A673 (cell line): ENCODE results near the gene YIF1A. TPM values are rescaled to one million over a fixed set of nuclear protein-coding genes. Genes with fewer than 3 reads are reported as not detected.

Experiments
- BruUV-seq: library from RNA; stranded (reverse); fragments of 400-500 nt; replicated peaks from 2 replicates; lab custom pipeline; 2021; lab: Mats Ljungman, UMichigan
- CTCF ChIA-PET: fragments of 300-600 bp; sonication (Branson Sonifier 250); formaldehyde crosslinking; loops from one replicate; lab custom pipeline; 2022; ENCODE audit warnings: antibody characterized with exemption; lab: Charles Lee
- POLR2A ChIA-PET: fragments of 300-600 bp; sonication (Branson Sonifier 250); formaldehyde crosslinking; loops from one replicate; lab custom pipeline; 2022; ENCODE audit warnings: antibody characterized with exemption; ENCODE audit not compliant: low non-redundant PET; lab: Charles Lee
- DNase-seq: peaks from one replicate; pipeline ENCODE4 v3.0.0-alpha.2; 2015; ENCODE audit warnings: low spot score
- H3K27ac ChIP-seq: fragments of 200-600 bp; sonication (generic); 2 replicates; pipeline ENCODE4 v1.5.1; 2016; ENCODE audit warnings: mixed run types, low read depth, mild to moderate bottlenecking, mixed read lengths, antibody characterized with exemption, low read length; ENCODE audit not compliant: poor library complexity, severe bottlenecking
- H3K27me3 ChIP-seq: fragments of 200-600 bp; sonication (generic); replicated peaks from 2 replicates; pipeline ENCODE4 v1.6.1; 2017; ENCODE audit warnings: mixed run types, low read depth, mild to moderate bottlenecking, mixed read lengths, antibody characterized with exemption, low read length; ENCODE audit not compliant: insufficient read depth, poor library complexity
- H3K36me3 ChIP-seq: fragments of 200-600 bp; sonication (generic); 2 replicates; pipeline ENCODE4 v1.6.1; 2016; ENCODE audit warnings: mixed run types, mild to moderate bottlenecking, mixed read lengths, antibody characterized with exemption, low read length; ENCODE audit not compliant: insufficient read depth, poor library complexity, severe bottlenecking
- H3K4me1 ChIP-seq: fragments of 200-600 bp; sonication (generic); 2 replicates; pipeline ENCODE4 v1.6.1; 2017; ENCODE audit warnings: mixed run types, mild to moderate bottlenecking, mixed read lengths, antibody characterized with exemption, low read length; ENCODE audit not compliant: insufficient read depth, poor library complexity, severe bottlenecking
- H3K4me3 ChIP-seq: fragments of 200-600 bp; sonication (generic); 2 replicates; pipeline ENCODE4 v1.5.1; 2016; ENCODE audit warnings: low read depth, mixed run types, mild to moderate bottlenecking, mixed read lengths, low read length; ENCODE audit not compliant: poor library complexity, severe bottlenecking
- H3K9me3 ChIP-seq: fragments of 200-600 bp; sonication (generic); 2 replicates; pipeline ENCODE4 v1.6.1; 2016; ENCODE audit warnings: mixed run types, low read depth, mild to moderate bottlenecking, mixed read lengths, antibody characterized with exemption, low read length; ENCODE audit not compliant: poor library complexity, severe bottlenecking
- EZH2 ChIP-seq: fragments of 200-600 bp; sonication (generic); IDR thresholded peaks from 2 replicates; pipeline ENCODE4 v1.6.1; 2017; ENCODE audit warnings: borderline replicate concordance, low read depth, mild to moderate bottlenecking, mixed read lengths, antibody characterized with exemption, low read length; ENCODE audit not compliant: poor library complexity, severe bottlenecking
- intact Hi-C: fragments of 100-400 bp; cut with micrococcal nuclease; formaldehyde crosslinking; loops from one replicate; pipeline ENCODE4 v1.10.0; 2022; ENCODE audit not compliant: unreplicated experiment
- total RNA-seq: library from RNA; stranded (reverse); gene quantifications from 2 replicates; pipeline ENCODE4 v1.2.3, GENCODE V29; 2021
- TF ChIP-seq, protein P1 (sequence below): fragments of 300-800, 200-600 bp; sonication (generic); conservative IDR thresholded peaks from 2 replicates; pipeline ENCODE4 v1.5.1; 2017; ENCODE audit warnings: low read depth, mild to moderate bottlenecking, antibody characterized with exemption, low read length, moderate library complexity, mixed read lengths

Gene YIF1A
- total RNA-seq, 1 experiment from 2014 or later = 125 TPM

DNA sequence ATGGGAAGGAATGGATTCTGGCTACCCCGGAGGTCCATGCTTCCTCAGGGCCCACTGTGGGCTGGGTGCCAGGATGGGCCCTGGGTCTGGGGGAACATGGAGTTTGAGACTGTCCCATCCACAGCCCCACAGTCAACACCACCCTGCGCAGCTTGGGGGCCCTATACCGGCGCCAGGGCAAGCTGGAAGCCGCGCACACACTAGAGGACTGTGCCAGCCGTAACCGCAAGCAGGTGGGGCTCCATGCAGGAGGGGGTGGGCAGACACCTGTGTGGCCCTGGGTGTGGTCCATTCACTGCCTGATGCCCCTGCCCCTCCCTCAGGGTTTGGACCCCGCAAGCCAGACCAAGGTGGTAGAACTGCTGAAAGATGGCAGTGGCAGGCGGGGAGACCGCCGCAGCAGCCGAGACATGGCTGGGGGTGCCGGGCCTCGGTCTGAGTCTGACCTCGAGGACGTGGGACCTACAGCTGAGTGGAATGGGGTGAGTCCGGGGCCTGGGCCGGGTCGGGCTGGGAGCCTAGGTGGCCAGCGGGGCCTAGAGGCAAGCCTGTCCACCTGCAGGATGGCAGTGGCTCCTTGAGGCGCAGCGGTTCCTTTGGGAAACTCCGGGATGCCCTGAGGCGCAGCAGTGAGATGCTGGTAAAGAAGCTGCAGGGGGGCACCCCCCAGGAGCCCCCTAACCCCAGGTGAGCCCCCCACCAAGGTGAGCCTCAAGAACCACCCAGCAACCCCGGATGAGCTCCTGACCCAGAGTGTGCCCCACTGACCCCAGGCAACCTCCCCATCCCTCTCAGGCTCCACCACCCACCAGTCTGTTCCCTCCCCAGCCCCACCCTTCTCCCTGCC, 23.2 kb downstream of the YIF1A start:
- CTCF ChIA-PET = interaction anchor here (1.2 to 1.3 kb wide), 2 partner anchors 7 to 17 kb away, joined by 3 to 4 read pairs; no protein-coding TSS in a partner anchor
- no TSS peak for BruUV-seq
- no peak for TF ChIP-seq EZH2
- TF ChIP-seq, protein P1, sequence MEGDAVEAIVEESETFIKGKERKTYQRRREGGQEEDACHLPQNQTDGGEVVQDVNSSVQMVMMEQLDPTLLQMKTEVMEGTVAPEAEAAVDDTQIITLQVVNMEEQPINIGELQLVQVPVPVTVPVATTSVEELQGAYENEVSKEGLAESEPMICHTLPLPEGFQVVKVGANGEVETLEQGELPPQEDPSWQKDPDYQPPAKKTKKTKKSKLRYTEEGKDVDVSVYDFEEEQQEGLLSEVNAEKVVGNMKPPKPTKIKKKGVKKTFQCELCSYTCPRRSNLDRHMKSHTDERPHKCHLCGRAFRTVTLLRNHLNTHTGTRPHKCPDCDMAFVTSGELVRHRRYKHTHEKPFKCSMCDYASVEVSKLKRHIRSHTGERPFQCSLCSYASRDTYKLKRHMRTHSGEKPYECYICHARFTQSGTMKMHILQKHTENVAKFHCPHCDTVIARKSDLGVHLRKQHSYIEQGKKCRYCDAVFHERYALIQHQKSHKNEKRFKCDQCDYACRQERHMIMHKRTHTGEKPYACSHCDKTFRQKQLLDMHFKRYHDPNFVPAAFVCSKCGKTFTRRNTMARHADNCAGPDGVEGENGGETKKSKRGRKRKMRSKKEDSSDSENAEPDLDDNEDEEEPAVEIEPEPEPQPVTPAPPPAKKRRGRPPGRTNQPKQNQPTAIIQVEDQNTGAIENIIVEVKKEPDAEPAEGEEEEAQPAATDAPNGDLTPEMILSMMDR = no peak
- Histone ChIP-seq H3K4me3 (no peak overlapping the region), H3K27me3 (no peaks in the 10 kb centered on the region), H3K36me3 (peaks cover 38% of the 10 kb centered on the region), H3K9me3 (no peaks in the 10 kb centered on the region), H3K4me1 (peaks cover 13% of the 10 kb centered on the region), H3K27ac (no peak overlapping the region)
- intact Hi-C loops = no loop called here
- POLR2A ChIA-PET = no interaction called here
- no peak for DNase-seq

DNA sequence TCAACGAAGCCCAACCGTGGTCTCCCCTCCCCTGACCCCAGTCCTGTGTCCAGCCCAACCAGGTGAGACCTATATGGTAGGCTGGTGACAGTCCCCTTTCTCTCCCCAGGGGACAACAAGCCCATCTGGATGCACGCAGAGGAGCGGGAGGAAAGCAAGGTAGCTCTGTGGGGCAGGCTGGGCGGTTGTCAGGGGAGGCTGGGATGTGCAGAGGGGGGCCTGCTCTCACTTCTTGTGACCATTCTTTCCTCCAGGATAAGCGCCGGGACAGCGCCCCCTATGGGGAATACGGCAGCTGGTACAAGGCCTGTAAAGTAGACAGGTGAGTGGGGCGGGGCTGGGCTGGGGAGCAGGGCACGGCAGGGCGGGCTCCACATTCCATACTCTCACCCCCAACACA, 24.0 kb downstream of the YIF1A start:
- DNase-seq = peak; percentile 62
- CTCF ChIA-PET = no interaction called here
- no peaks in the 10 kb centered on the region for H3K27me3 ChIP-seq
- H3K9me3 ChIP-seq = no peaks in the 10 kb centered on the region
- H3K4me3 ChIP-seq = no peak overlapping the region
- intact Hi-C loops = no loop called here
- H3K36me3 ChIP-seq = peaks cover 47% of the 10 kb centered on the region
- H3K4me1 ChIP-seq = peaks cover 12% of the 10 kb centered on the region
- no peak for TF ChIP-seq EZH2
- TF ChIP-seq, protein P1 = peak; percentile 67
- POLR2A ChIA-PET = no interaction called here
- no TSS peak for BruUV-seq
- no peak overlapping the region for H3K27ac ChIP-seq

DNA sequence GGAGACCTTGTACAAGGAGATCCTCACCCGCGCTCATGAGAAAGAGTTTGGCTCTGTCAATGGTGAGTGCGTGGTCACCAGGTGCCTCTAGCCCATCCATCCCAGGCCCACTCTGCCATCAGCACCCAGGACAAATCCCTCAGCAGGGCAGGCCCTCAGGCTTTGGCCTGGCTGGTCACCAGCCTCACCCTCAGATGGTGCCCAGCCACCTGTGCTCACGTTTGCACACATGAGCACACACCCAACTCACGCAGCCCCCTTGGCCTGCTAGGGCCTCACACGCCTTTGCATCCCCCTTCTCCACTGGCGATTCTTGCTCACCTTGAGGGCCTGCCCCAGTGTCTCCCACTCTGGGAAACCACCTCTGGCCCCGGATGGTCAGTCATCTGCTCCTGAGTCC, 24.6 kb downstream of the YIF1A start:
- intact Hi-C loops = no loop called here
- ChIA-PET CTCF (no interaction called here), POLR2A (no interaction called here)

More for the DNA sequence above, 24.6 kb downstream of the YIF1A start:
- H3K36me3 ChIP-seq = peaks cover 51% of the 10 kb centered on the region
- no peak overlapping the region for H3K27ac ChIP-seq
- H3K4me3 ChIP-seq = no peak overlapping the region
- TF ChIP-seq, protein P1 = no peak
- H3K9me3 ChIP-seq = no peaks in the 10 kb centered on the region
- no peaks in the 10 kb centered on the region for H3K27me3 ChIP-seq
- no TSS peak for BruUV-seq
- no peak for DNase-seq
- peaks cover 7% of the 10 kb centered on the region for H3K4me1 ChIP-seq
